Nephron (organoid): Measurements from ENCODE around the gene MSI2.
A peak's percentile ranks its signal among the peaks of the same experiment; 100 is the strongest.

Experiments used
- H3K27ac Mint-ChIP-seq, 3 experiments: 2 replicates each; pipeline ENCODE4 v1.8.0; 2020; ENCODE audit warnings: mixed read lengths in 3 of 3, mild to moderate bottlenecking in 2 of 3, moderate library complexity in 1 of 3
- H3K27me3 Mint-ChIP-seq: 2 replicates; pipeline ENCODE4 v1.8.0; 2021; ENCODE audit warnings: low read depth, mild to moderate bottlenecking, moderate library complexity, mixed read lengths
- H3K36me3 Mint-ChIP-seq: 2 replicates; pipeline ENCODE4 v1.8.0; 2020; ENCODE audit warnings: low read depth, mixed read lengths
- H3K4me1 Mint-ChIP-seq: 2 replicates; pipeline ENCODE4 v1.8.0; 2020; ENCODE audit warnings: mixed read lengths
- H3K4me3 Mint-ChIP-seq, 3 experiments: 2 replicates each; pipeline ENCODE4 v1.8.0; 2020; ENCODE audit warnings: mild to moderate bottlenecking in 3 of 3, mixed read lengths in 3 of 3, moderate library complexity in 2 of 3
- H3K9me3 Mint-ChIP-seq: 2 replicates; pipeline ENCODE4 v1.8.0; 2020; ENCODE audit warnings: mixed read lengths
- CTCF ChIP-seq, 3 experiments: fragments of 200-600 bp; sonication (generic); IDR thresholded peaks; one replicate each; pipeline ENCODE4 v1.5.0; 2021; ENCODE audit warnings: antibody characterized with exemption in 3 of 3; ENCODE audit not compliant: unreplicated experiment in 3 of 3

Gene MSI2

DNA sequence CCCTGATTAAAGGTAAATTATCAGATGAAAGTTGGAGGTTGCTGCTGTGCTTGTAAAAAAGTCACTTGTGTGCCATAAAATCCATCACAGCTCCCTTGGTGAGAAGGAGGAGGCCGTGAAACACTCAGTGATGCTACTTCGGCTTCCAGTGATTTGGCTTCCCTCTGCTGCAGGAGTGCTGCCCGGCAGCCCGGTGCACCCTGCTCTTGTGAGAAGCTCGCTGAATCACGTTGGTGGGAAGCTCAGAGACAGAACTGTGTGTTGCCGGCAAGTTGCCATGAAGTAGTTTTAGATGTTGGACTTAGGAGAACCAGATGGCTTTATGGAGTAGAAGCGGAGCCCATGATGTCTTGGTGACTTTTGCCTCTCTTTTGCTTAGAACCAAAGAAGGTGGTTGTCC is 33.3 kb downstream of the MSI2 start:
- Mint-ChIP-seq H3K9me3 (no peaks in the 10 kb centered on the region), H3K4me1 (peaks cover 69% of the 10 kb centered on the region), H3K36me3 (peaks cover 18% of the 10 kb centered on the region), H3K27ac (peak overlapping the region in 2 of 3 experiments; percentile 26 to 47), H3K27me3 (peaks cover 58% of the 10 kb centered on the region), H3K4me3 (no peak overlapping the region)
- no peak for TF ChIP-seq CTCF (IDR thresholded peaks at IDR 0.05; ENCODE audit: unreplicated experiment in 3 of 3)

GRCh38 chr17:57290981-57291380 is 34.7 kb downstream of the MSI2 start:
- Mint-ChIP-seq H3K4me3 (peak overlapping the region in 1 of 3 experiments; percentile 12), H3K9me3 (peaks cover 2% of the 10 kb centered on the region), H3K27ac (peak overlapping the region in 1 of 3 experiments; percentile 37), H3K27me3 (peaks cover 47% of the 10 kb centered on the region), H3K4me1 (peaks cover 69% of the 10 kb centered on the region), H3K36me3 (peaks cover 26% of the 10 kb centered on the region)
- TF ChIP-seq CTCF (IDR thresholded peaks at IDR 0.05; ENCODE audit: unreplicated experiment in 3 of 3) = no peak

DNA sequence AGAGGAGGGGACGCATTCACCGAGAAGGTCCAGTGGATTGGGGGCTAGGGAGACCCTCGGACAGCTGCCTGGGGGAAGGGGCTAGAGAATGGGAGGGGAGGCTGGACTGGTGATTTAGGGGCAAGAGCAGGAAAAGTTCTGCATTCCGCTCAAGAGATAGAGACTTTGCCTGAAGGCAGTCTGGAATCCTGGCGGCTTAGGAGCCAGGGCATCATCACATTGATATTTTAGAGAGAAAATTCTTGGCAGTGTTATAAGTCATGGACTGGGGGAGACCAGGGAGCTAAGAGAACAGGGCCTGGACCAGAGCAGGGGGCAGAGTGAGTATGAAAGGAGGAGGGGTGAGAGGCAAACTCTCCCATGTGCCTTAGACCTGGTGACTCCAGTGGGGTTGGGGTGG is 35.8 kb downstream of the MSI2 start:
- H3K36me3 Mint-ChIP-seq = peaks cover 36% of the 10 kb centered on the region
- peaks cover 46% of the 10 kb centered on the region for H3K27me3 Mint-ChIP-seq
- H3K4me3 Mint-ChIP-seq = no peak overlapping the region
- peaks cover 65% of the 10 kb centered on the region for H3K4me1 Mint-ChIP-seq
- TF ChIP-seq CTCF (IDR thresholded peaks at IDR 0.05; ENCODE audit: unreplicated experiment in 3 of 3) = no peak
- H3K27ac Mint-ChIP-seq = peak overlapping the region in 2 of 3 experiments; percentile 6 to 74
- peaks cover 4% of the 10 kb centered on the region for H3K9me3 Mint-ChIP-seq

DNA sequence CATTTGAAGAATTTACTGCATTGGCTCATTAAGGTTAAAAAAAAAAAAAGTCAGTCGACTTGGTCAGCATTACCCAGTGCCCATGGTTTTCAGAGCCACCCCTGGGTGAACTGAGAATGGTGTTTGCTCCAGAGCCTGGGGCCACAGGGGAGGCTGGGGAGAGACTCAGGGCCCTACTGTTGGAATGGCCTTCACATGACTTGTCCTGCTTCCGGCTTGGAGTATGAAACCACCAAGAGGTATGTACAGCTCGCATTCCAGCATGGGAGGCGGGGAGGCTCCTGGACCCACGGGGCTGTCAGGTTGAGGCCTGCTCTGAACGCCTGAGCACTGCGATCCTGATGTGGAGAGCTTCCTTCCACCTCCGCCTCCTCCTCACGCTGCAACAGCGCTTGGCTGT is 36.8 kb downstream of the MSI2 start:
- Mint-ChIP-seq H3K27me3 (peaks cover 38% of the 10 kb centered on the region), H3K4me3 (no peak overlapping the region), H3K36me3 (peaks cover 46% of the 10 kb centered on the region), H3K9me3 (peaks cover 11% of the 10 kb centered on the region), H3K4me1 (peaks cover 56% of the 10 kb centered on the region), H3K27ac (peak overlapping the region in 1 of 3 experiments; percentile 74)
- no peak for TF ChIP-seq CTCF (IDR thresholded peaks at IDR 0.05; ENCODE audit: unreplicated experiment in 3 of 3)

DNA sequence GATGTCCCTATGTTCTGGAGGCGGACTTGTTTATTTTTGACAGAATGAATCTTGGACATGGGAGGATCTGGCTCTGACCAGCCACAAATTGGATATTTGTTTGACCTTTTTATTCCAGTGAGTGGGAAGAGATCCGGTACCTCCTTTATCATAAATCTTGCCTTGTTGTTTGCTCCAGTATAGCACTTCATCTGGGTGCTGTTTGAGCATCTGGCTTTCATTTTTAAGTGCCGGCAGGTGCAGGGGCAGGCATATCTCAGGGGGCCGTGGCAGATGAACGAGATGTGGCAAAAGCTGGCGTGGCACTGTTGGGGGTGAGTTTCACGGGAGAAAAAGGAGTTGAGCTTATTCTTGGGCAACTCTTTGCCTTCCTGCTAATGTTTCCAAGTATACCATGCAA is 37.8 kb downstream of the MSI2 start:
- Mint-ChIP-seq H3K27ac (peak overlapping the region; percentile 31 to 84 (median 79)), H3K4me3 (peak overlapping the region in 1 of 3 experiments; percentile 20), H3K4me1 (peaks cover 46% of the 10 kb centered on the region), H3K9me3 (peaks cover 21% of the 10 kb centered on the region), H3K36me3 (peaks cover 56% of the 10 kb centered on the region), H3K27me3 (peaks cover 30% of the 10 kb centered on the region)
- TF ChIP-seq CTCF (IDR thresholded peaks at IDR 0.05; ENCODE audit: unreplicated experiment in 3 of 3) = no peak
